Measurements from ENCODE around the gene GATAD2A.

Gene GATAD2A

GRCh38 chr19:19547674-19548336 is 142.3 kb downstream of the GATAD2A start:
- DNase-seq (ENCODE audit: low read depth) = no peak

DNA sequence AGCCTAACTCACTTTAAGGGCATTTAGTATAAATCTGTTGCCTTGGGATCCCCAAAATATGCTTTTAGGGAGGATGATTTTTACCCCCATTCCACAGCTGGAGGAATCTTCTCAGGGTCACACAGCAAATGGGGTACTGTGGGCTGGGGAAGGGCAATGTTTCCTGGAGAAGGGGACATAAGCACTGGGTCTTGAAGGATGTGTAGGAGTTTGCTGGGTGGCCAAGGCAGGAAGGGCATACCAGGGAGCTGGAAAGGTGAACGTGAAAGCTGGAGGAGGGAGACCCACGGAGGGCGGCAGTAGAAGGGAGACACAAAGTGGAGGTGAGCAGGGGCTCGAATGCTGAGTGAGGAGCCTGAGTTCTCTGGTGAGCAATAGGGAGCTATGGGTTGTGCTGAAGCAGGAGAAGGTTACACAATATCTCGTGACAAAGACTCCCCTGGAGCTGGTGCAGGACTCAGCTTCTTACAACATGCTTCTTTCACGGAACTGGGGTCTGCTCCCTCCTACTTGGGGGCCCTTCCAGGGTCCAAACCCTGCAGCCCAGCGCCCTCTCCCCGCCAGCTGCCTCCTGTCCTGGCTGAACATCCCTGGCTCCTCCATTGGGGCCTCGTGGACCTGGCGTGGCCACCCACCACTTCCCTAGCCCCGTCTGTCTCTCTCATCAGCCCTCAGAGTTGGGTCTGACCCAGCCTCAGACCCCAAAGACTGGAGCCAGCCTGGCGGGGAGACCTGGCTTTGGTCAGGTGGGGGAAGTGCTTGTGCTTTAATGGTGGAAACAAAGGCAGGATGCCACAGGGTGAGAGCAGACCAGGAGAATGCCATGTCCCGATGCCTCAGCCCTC is 143.7 kb downstream of the GATAD2A start:
- no peak for DNase-seq (ENCODE audit: low read depth)

DNA sequence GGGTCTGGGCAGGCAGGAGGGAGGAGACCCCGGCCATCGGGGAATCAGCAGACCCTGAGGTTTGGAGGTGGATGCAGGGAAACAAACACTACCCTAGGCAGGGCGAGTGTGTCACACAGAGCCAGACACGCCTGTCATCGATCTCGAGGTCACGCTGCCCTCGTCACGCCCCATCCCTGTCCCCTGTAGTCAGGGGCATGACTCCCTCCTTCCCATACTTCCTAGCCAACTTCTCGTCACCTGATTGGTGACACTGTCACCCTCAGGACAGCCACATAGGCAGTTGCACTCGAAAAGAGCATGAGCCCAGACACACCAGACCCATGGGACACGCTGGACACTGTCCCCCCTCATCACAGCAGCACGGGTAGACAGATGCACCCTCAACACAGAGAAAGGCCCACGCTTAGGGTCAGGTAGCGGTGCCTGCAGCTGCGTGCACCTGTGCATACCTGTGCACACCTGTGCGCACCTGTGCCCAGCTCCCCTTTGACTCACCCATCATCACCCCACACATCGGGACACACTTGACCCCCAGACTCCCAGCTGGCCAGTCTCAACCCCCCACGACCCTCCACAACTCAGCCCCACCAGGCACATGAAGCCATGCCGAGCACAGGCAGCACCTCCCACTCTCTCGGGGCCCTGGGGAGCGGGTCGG is 144.5 kb downstream of the GATAD2A start:
- DNase-seq (ENCODE audit: low read depth) = no peak

GRCh38 chr19:19550485-19550929 is 145.0 kb downstream of the GATAD2A start:
- DNase-seq (ENCODE audit: low read depth) = peak; percentile 39

GRCh38 chr19:19550972-19551852 is 145.7 kb downstream of the GATAD2A start:
- no peak for DNase-seq (ENCODE audit: low read depth)

DNA sequence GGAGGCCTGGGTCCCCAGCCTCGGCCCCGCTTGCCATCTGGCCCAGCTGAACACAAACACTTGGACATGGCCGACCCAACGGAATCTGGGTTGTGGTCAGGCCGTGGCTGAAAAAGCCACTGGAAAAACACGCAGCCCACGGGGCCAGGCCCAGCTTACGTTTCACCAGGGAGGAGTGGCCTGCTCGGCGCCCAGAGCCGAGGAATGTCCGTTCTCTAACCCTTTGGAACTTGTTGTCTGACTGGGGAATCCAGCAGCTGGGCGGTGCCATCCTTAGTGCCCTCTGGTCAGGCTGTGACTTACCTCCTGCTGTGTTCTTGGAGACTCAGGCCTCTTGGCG is 146.3 kb downstream of the GATAD2A start:
- peak; percentile 51 for DNase-seq (ENCODE audit: low read depth)

DNA sequence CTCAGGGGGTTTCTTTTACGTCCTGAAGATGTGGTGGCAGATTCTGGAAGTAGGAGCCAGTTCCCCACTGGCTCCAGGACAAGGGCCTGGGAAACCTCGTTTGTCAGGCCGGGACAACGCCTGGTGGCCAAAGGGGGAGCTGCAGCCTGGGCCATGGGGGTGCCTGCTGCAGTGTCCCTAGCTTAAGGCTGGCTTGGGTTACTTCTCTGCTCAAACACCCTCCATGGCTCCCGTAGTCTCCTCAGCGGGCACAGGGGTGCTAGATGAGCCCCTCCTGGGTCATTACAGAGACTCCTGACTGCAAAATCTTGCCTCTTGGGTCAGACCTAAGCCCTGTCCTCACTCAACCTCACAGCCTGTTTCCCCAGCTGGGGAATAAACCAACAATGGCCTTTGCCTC is 147.3 kb downstream of the GATAD2A start:
- DNase-seq (ENCODE audit: low read depth) = peak; percentile 43

GRCh38 chr19:19553670-19554069 is 148.2 kb downstream of the GATAD2A start:
- DNase-seq (ENCODE audit: low read depth) = no peak

DNA sequence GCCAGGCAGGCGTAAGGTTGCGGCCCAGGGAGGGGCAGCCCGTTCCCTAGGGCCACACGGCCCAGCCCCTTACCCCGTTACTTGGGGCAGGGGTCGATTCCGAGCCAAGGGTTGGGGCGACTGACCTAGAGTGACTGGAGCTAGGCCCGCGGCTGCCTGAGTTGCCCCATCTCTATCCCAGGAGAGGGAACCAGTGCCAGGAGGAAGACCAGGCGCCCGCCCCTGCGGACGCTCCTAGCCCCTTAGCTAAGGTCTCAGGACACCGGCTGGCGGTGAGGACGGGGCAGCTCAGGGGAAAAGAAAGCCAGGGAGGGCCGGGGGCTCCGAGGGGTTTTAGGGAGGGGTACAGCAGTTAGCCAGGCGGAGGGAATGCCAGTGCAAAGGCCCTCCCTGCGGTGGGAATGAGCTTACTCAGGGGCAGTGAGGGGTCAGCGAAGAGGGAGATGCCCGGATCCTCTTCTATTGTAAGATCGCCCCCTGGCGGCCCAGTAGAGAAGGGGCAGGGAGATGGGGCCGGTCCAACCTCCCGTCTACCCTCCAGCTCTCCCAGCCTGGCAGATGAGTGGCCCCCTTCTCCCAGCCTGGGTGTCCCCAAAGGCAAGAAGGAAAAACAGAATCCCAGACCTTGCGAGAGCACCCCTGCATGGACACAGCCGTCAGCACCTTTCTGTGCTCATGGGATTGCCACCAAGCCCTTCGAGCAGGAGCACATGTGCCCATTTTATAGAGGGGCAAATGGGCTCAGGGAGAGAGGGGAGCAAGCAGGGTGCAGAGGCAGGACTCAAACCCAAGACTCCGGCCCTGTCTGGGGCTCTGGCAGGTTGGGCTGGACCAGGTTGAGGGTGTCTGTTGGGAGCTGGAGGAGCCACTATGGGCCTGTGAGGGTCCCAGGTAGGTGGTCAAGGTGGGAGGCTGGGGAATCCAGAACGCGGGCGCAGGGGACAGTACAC is 148.9 kb downstream of the GATAD2A start:
- peak; percentile 29 for DNase-seq (ENCODE audit: low read depth)

DNA sequence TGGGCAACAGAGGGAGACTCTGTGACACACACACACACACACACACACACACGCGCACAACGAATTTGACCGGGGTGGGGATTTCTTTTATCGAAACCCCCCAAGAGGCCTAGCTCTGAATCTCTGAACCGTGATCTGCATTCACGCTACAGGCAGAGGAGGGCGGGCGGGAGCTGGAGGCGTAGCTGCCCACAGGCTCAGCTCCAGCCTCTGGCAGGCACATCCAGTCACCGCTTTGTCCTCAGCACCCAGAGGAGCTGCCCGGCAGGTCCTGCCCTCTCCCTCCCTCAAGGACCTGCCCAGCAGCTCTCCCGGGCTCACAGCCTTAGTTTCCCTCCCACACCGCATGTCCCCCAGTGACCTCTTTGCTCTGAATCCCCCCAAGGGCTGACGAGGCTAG is 152.6 kb downstream of the GATAD2A start:
- DNase-seq (ENCODE audit: low read depth) = no peak
